Fibroblast of skin of left quadriceps (primary cell): ENCODE results near the gene ADD1.

Experiments used
- DNase-seq, 2 experiments: peaks; one replicate each; pipeline ENCODE4 v3.0.0-alpha.2; 2013; ENCODE audit warnings: low read depth in 2 of 2

The ADD1 gene

DNA sequence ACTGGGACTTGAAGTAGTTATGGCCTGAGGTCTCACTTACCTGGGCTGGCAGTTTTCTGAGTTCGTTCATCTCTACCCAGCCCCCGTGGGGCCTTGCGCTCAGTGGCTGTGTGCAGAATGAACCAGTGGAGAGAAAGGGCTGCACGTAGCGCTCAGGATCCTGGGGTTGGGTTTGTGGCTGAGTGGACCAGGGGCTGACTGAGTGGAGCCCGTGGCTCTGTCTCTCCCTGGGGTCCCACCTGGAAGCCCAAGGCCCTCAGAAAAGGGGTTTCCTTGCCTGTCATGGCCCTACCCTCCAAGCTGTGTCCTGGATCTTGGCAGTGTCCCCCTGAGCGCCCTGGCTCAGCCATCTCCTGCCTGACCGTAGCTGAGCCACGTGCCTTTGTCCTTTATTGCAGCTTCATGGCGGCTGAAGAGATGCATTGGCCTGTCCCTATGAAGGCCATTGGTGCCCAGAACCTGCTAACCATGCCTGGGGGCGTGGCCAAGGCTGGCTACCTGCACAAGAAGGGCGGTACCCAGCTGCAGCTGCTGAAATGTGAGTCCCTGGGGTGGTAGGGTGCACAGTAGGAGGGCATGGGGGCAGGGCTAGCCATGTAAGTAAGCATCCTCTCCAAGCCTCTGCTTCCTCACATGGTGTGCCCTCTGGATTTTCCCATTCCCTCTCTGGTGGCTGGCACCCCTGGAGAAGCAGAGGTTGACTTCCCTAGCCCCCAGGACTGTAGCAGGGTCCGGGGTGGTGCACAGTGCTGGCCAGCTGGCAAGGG, 23.2 kb upstream of the ADD1 start:
- no peak for DNase-seq

DNA sequence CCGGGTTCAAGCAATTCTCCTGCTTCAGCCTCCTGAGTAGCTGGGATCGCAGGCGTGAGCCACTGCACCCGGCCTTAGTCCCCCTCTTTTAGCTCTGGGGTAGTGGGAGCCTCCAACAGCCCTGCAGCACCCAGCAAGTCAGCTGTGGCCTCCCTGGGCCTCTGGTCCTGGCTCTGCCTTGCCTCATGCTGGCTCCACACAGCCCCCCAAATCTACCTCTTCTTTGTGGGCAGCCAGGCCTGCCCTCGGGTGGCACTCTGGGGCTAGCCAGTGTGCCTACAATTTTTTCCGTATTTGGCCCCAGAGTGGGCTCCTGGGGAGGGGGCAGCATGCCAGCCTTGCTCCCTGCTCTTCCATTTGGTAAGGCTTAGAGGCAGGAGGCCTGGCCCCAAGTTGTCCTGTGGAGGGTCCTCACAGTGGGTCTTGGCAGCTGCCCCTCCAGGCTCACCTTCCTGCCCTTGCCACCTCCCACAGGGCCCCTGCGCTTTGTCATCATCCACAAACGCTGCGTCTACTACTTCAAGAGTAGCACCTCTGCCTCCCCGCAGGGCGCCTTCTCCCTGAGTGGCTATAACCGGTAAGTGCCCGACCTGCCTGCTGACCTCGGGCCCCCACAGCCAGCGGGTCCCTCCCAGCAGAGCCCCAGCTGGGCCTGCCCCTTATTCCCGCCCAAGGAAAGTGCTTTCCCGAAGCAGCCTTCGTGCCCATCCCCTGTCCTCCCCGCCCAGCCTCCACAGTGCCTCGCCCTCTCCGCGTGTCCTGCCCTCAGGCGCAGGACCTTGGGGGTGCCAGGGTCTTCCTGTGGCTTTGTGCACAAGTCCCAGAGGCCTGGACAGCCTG, 21.0 kb upstream of the ADD1 start:
- DNase-seq, result no peak

DNA sequence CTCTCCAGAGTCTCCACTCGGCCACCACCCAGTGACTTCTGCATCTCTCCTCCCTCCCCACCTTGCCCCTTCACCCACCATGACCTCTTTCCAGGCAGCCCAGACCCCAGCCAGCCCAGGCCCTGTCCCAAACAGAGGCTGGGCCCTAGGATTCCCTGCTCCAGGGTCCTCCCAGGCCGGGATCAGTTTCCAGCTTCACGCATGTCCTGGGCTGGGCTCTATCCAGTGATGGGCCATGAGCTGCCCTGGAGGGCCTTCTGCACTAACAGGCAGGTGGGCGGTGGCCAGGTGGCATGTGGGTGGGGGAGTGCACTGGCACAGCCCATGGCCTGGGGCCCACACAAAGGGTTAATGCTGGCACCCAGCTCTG, 20.4 kb upstream of the ADD1 start:
- no peak for DNase-seq

DNA sequence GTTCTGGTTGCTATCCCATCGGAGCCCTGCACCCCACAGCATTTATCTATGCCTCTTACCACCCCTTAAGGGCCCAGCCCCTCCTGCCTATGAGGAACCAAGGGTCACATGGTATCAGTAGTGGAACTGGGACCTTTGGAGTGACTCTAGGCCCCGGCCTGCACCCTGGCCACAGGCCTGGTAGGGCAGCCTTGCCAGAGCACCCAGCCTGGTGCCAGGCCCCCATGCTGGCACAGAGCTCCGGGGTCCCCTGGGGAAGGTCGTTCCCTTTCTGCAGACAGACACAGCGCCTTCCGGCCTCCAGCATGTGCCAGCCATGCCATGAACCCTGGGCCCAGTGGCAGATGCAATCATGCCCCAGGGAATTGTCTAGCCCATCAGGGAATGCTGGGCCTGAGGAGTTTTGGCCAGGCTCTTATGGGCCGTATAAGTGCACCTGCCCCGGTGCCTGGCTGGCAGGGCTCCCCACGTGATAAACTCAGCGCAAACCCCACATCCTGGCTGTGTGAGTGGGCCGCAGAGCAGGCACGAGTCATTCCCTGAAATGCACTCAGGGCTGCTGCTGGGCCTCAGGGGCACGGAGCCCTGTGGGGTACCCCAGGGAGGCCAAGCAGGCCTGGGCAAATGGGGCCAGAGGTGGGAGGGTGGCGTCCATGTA, 19.8 kb upstream of the ADD1 start:
- no peak for DNase-seq

DNA sequence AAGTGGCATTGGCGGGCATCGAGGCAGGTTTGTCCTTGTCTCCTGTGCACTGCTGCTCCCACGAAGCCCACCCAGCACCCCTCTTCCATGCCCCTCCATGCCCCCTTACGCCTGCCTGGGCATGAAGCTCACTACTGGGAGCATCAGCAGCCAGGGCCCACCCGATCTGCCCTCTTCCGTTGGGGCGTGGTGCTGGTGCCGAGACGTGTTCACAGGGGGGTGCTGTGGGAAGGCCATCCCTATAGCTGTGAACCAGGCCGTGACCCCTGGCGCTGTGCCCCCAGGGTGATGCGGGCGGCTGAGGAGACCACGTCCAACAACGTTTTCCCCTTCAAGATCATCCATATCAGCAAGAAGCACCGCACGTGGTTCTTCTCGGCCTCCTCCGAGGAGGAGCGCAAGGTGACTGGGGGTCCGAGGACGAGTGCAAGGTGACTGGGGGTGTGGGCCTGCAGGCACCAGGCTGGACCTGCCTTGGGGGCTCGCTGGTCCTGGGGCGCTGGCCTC, 19.3 kb upstream of the ADD1 start:
- DNase-seq, result no peak

DNA sequence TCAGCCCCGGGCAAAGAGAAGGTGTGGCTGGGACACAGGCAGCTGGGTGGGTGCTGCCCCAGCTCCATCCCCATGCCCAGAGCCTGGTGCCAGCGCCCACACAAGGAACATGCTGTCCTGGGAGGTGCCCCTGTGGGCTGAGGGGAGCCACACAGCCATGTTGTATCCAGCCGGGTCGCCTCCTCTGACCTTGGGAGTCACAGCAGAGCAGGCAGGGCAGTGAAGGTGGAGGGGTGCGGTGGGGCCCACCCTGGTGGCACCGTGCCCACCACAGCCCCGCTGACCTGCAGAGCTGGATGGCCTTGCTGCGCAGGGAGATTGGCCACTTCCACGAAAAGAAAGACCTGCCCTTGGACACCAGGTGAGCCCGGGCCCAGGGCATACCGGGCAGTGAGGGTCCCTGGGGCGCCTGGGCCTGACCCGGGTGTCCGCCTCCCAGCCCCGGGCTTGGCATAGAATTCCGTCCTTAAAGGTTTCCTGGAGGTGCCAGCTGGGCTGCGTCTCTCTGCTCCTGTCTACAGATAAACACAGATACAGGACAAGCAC, 18.7 kb upstream of the ADD1 start:
- DNase-seq, result no peak

DNA sequence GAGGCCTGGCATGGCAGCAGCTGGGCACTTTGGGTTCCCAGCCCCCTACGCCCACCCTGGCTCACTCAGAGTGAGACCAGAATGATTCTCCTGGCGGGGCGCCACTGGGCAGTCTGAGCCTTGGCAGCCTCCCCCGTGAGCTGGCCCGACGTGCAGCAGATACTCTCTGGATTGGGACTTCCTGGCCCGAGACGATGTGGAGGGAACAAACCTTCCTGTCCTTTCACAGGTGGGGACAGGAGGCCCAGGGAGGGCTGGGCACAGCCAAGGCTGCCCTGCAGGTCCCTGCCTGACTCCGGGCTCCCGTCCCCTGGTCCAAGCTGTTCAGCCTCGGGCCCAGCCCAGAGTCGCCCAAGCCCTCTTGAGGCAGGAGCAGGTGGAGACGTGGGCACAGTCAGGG, 17.9 kb upstream of the ADD1 start:
- no peak for DNase-seq

DNA sequence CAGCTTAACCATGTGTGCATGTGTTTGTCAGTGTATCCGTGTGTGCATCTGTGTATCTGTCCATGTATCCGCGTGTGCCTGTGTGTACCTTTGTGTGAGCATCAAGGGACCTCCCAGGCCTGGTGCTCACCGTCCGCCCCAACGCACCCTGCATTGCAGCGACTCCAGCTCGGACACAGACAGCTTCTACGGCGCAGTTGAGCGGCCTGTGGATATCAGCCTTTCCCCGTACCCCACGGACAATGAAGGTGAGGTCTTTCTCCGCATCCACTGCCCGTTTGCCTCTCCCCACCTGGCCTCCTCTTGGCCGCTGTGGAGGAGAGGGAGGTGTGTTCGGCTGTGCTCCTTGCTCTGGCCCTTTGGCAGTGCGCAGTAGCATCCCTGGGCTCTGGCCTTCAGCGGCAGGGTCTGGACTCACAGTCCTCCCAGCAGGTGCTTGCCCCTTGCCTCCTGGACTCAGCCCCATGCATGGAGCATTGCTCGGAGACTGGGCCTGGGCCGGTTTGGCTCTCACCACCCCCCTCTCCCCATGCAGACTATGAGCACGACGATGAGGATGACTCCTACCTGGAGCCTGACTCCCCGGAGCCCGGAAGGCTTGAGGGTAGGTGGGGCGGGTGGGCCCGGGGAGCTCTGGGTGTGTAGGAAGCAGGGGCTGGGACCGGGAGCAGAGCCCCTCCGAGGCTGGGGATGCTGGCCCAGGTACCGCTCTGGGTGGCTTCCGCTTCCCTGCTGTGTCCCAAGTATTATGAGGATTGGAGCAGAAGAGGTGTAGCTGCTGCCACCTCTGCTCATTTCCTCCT, 16.4 kb upstream of the ADD1 start:
- no peak for DNase-seq

DNA sequence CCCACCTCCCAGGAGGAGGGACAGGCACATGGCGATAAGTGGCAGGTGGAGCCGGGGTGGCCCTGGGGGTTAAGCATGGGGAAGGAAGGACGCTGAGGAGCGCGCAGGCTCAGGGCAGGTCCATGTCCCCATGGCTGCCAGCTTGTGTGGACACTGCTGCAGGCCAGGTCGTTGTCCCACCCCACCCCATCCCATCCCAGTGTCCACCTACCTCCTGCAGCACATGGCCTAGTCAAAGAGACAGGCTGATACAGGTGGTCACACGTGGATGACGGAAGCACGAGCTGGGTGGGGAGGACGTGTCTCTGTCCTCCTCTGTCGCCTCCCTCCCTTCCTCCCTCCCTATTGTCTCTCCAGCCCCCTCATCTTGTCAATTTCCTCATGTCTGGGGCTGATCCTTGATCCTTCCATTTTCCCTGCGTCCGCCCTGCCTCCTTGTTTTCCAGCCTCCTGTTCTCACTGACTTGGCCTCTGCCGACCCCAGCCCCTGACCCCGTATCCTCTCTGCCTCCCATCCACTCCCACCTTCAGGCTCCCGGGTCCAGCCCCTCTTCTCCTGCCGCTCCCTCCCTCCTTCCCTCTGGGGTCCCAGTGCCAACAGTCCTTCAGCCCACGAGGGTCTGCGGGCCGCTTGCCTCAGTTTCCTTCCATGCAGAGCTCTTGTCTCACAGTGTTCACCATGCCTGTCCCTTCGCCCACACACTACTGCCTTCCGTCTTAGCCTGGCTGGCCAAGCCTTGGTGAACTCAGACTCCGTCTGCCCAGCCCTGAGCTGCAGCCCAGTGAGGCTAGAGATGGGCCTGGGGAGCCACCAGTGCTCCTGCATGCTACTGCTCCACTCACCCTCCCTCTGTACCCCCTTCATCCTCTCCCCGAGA, 15.5 kb upstream of the ADD1 start:
- no peak for DNase-seq

DNA sequence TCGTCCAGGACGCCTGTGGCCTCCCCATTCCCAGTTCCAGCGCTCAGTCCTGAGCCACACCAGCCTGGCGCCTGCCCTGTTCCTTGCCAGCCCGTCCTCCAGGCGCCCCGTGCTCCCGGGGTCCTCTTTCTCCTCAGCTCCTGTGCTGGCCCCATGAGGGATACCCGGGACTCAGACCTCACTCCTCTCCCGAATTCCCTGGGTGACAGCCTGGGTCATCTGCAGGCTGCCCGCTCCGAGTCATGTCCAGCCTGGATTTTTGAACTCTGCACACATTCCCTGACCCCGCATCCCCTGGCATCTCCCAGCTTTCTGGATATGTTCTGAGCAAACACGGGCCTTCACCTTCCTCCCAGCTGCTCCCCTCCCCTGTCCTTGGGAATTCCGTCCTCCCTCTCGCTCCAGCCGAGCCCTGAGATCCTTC, 14.9 kb upstream of the ADD1 start:
- no peak for DNase-seq

DNA sequence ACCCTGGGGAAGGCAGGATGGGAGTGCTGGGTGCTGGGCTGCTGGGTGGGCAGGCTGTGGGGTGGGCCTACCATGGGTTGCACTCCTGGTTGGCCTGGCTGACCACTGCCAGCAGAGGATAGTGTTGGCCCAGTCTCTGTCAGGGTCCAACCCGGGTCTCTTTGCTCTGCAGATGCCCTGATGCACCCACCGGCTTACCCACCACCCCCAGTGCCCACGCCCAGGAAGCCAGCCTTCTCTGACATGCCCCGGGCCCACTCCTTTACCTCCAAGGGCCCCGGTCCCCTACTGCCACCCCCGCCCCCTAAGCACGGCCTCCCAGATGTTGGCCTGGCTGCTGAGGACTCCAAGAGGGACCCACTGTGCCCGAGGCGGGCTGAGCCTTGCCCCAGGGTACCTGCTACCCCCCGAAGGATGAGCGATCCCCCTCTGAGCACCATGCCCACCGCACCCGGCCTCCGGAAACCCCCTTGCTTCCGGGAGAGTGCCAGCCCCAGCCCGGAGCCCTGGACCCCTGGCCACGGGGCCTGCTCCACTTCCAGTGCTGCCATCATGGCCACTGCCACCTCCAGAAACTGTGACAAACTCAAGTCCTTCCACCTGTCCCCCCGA, 14.2 kb upstream of the ADD1 start:
- DNase-seq, result no peak

DNA sequence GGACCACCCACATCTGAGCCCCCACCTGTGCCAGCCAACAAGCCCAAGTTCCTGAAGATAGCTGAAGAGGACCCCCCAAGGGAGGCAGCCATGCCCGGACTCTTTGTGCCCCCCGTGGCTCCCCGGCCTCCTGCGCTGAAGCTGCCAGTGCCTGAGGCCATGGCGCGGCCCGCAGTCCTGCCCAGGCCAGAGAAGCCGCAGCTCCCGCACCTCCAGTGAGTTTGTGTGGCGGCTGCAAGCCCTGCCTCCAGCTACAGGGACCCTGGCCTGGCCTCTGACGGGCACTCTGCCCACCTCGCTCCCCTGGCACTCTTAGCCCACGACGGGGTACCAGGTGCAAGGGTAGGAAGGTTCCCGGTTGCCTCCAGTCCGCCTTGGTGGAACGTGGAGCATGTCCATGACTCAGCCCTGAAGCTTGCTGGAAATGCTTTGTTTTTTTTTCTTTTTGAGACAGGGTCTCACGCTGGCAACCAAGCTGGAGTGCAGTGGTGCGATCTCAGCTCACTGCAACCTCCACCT, 13.7 kb upstream of the ADD1 start:
- DNase-seq, result no peak

DNA sequence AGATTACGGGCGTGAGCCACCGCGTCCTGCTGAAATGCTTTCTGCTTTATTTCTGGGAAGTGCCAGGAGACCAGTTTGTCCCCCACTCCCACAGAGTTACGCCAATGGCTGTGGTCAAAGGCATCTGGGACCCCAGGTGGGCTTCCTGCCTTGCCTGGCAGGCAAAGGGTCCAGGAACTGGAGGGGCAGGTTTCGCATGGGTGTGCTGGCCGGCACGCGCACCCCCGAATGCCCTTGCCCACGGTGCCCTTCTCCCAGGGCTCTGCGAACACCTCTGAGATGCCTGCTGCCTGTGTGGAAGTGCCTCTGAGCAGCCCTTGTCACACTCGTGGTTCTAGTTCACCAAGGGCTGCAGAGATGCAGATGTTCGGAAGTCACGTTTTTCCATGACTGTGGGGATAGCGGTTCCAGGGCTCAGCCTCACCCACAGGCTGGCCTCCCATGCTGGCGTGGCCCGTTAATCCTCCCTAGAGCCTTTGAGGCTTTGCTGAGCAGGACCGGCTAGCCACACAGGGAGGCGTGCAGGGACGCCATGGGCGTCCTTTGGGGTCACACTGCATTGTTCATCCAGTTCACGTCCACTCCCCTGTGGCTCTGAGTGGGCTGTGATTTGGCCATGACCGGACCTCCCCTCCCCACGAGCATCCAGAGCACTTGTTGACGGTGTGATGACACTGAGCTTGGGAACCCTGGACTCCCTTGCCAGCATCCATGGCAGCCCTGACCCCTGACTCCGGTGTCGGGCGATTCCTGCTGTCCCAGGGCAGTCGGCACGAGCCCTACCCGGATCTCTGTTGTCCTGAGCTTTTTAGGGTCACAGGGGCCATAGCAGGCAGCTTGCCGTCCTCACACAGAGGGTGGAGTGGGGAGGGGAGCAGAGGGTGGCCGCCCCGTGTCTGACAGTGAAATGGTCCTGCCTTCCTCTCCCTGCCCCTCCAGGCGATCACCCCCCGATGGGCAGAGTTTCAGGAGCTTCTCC, 12.7 kb upstream of the ADD1 start:
- no peak for DNase-seq

DNA sequence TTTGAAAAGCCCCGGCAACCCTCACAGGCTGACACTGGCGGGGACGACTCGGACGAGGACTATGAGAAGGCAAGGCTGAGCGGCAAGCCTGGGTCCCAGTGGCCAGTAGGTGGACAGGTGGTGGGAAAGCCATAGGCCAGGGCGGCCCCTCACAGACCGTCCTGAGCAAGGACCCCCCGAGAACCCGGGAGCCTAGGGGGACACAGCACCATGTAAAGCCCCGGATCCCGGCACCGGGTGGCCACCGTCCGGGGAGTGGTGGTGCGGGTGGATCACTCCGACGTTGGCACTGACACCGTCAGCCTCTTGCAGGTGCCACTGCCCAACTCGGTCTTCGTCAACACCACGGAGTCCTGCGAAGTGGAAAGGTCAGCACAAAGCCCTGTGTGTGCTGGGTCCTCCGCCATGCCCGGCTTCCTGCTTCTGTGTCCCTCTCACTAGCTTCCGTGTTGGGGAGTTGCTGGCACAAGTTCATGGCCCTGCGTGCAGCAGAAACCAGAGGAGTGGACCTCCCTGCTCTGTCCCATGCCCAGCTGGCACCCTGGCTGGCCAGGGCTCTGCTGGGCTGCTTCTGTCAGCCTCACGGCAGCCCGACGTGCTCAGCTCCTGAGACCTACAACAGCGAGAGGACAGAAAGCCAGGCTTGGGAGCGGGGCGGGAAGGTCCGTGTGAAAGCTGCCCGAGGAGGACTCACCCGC, 11.9 kb upstream of the ADD1 start:
- no peak for DNase-seq

DNA sequence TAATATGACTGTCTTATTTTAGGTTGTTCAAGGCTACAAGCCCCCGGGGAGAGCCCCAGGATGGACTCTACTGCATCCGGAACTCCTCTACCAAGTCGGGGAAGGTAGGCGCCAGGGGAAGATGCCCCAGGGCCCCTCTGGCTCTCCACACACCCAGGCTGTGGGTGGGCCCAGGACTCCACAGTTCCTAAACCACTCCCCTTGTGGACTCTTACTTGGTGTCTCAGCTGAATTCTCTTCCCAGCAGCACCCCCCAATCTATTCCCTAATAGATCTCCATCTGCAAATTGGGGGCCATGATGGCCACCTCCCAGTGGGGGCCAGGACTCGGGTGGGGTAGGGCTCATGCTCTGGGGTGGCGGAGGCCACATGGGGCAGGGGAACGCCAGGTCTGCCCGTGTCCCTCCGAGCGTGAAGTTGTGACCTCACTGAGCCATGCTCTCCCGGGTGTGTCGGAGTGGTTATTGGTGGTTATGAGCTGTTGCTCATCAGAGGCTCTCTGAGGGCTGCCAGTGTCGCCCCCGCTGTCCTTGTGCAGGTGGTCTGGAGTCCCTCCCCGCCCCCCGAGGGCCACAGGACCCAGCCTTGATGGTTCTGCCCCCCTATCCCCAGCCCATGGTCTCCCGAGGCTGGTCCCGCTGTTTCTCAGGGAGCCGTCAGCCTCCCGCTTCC, 11.2 kb upstream of the ADD1 start:
- DNase-seq, result no peak

DNA sequence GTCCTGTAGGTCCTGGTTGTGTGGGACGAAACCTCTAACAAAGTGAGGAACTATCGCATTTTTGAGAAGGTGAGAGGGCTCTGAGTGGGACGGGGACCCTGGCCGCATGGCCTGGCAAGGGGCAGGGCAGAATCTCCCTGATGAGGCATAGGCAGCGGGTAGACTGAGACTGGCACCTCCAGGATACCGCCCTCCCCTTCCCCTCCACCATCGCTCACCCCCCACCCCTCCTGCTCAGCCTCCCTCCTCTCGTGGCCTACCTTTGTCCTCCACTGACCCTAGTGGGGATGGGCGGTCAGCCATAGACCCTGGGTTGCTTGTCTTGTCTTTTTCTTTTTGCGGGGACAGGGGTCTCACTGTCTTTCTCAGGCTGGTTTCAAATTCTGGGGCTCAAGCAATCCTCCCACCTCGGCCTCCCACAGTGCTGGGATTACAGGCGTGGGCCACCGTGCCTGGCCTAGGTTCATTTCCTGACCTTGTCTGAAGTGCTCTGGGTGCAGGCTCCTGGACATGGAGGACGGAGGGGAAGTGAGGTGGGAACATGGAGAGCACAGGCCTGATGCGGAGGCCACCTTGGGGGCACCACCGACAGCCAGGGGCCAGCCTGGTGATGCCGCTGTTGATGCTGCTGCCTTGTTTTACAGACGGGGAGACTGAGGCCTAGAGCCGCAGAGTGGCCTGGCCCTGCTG, 10.5 kb upstream of the ADD1 start:
- no peak for DNase-seq

DNA sequence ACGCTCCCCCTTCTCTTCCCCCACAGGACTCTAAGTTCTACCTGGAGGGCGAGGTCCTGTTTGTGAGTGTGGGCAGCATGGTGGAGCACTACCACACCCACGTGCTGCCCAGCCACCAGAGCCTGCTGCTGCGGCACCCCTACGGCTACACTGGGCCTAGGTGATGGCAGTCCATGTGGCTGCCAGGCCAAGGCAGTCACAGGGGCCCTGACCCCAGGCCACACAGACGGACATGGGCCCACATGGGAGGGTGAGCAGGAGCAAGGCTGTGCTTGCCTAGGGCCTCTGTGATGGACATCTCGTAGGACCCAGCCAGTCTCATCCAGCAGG, 10.0 kb upstream of the ADD1 start:
- DNase-seq, result no peak
